GM12878 (cell line): Measurements from ENCODE around the gene PSG1. TPM values are rescaled to one million over a fixed set of nuclear protein-coding genes. Genes with fewer than 3 reads are reported as not detected.
"Not testable (repeated sequence)": the region's sequence is repeated elsewhere in the genome, so short reads cannot be mapped to it uniquely, and the experiment has no call there.

ENCODE experiments used
- ATAC-seq: fragments of 200-7000 bp; cut with Tn5 transposase; 3 replicates; pipeline ENCODE4 v1.9.1; 2020; ENCODE audit warnings: mild to moderate bottlenecking, moderate library complexity
- BruUV-seq: library from RNA; stranded (reverse); fragments of 400-500 nt; replicated peaks from 2 replicates; lab custom pipeline; 2021; lab: Mats Ljungman, UMichigan
- CTCF ChIA-PET: fragments of 300-600 bp; sonication (Branson Sonifier 250); formaldehyde crosslinking; extraction: SDS; loops from one replicate; lab custom pipeline; 2021; ENCODE audit warnings: inconsistent platforms; lab: Yijun Ruan, JAX
- POLR2A ChIA-PET: fragments of 350-600 bp; formaldehyde crosslinking; extraction: SDS; loops from one replicate; lab custom pipeline; 2021; ENCODE audit warnings: inconsistent platforms; lab: Charles Lee
- RAD21 ChIA-PET: fragments of 300-600 bp; sonication (Branson Sonifier 250); formaldehyde crosslinking; loops from one replicate; lab custom pipeline; 2023; ENCODE audit warnings: antibody characterized with exemption; ENCODE audit not compliant: unreplicated experiment; lab: Charles Lee
- SMC1A ChIA-PET: fragments of 300-600 bp; sonication (Branson Sonifier 250); formaldehyde crosslinking; loops from one replicate; lab custom pipeline; 2023; ENCODE audit not compliant: unreplicated experiment, uncharacterized antibody; lab: Charles Lee
- DNase-seq: peaks from one replicate; pipeline ENCODE4 v3.0.0-alpha.2; 2011; ENCODE audit warnings: low read depth, low spot score
- FAIRE-seq: peaks from 3 replicates; lab custom pipeline; 2011; peaks lifted over from hg19 to GRCh38; lab: Jason Lieb, UNC
- H2AFZ ChIP-seq: 2 replicates; pipeline ENCODE4 v1.6.0; 2011; ENCODE audit warnings: low read depth, low read length, control low read depth; ENCODE audit not compliant: control insufficient read depth
- H3K27ac ChIP-seq: 2 replicates; pipeline ENCODE4 v1.5.1; 2011; ENCODE audit warnings: control low read depth; ENCODE audit not compliant: control insufficient read depth, insufficient read depth
- H3K27me3 ChIP-seq, 2 experiments: replicated peaks in 1 of 2; 2 replicates each; pipeline versions ENCODE4 v1.6.0 to v1.6.1; 2011; ENCODE audit warnings: low read length in 1 of 2; ENCODE audit not compliant: control insufficient read depth in 2 of 2, insufficient read depth in 2 of 2
- H3K36me3 ChIP-seq, 2 experiments: 2 replicates each; pipeline ENCODE4 v1.5.1; 2011; ENCODE audit warnings: low read length in 1 of 2; ENCODE audit not compliant: control insufficient read depth in 2 of 2, insufficient read depth in 2 of 2
- H3K4me1 ChIP-seq: 2 replicates; pipeline ENCODE4 v1.6.1; 2011; ENCODE audit warnings: mild to moderate bottlenecking, low read length, moderate library complexity, mixed read lengths; ENCODE audit not compliant: control insufficient read depth, insufficient read depth
- H3K4me2 ChIP-seq: 2 replicates; pipeline ENCODE4 v1.6.0; 2011; ENCODE audit warnings: control low read depth; ENCODE audit not compliant: control insufficient read depth, insufficient read depth
- H3K4me3 ChIP-seq: fragments of 200-600 bp; sonication (generic); 2 replicates; pipeline ENCODE4 v1.5.1; 2016
- H3K79me2 ChIP-seq: 2 replicates; pipeline ENCODE4 v1.6.0; 2011; ENCODE audit warnings: low read length; ENCODE audit not compliant: control insufficient read depth, insufficient read depth
- H3K9ac ChIP-seq: 2 replicates; pipeline ENCODE4 v1.8.0; 2011; ENCODE audit warnings: low read length, control low read depth, mixed read lengths; ENCODE audit not compliant: control insufficient read depth, insufficient read depth
- H3K9me3 ChIP-seq: replicated peaks from 3 replicates; pipeline ENCODE4 v1.5.1; 2011; ENCODE audit warnings: mild to moderate bottlenecking, low read length; ENCODE audit not compliant: control insufficient read depth, insufficient read depth
- H4K20me1 ChIP-seq: 2 replicates; pipeline ENCODE4 v1.6.0; 2011; ENCODE audit not compliant: control insufficient read depth, insufficient read depth
- WGBS: methylation state at CpG from one replicate; pipeline ENCODE4 v1.1.6; 2016; ENCODE audit warnings: low lambda C conversion rate; ENCODE audit not compliant: insufficient replicate concordance, insufficient coverage; ENCODE audit errors: missing lambda C conversion rate; 5-methylcytosine and 5-hydroxymethylcytosine counted together
- in situ Hi-C: fragments of 300-500 bp; cut with MboI; formaldehyde crosslinking; loops from 9 replicates; pipeline ENCODE4 v1.14.3; 2018; ENCODE audit warnings: mixed read lengths
- intact Hi-C: fragments of 100-400 bp; cut with micrococcal nuclease; formaldehyde crosslinking; loops from one replicate; pipeline ENCODE4 v1.14.2; 2022; ENCODE audit not compliant: unreplicated experiment
- polyA plus RNA-seq, 11 experiments: library from polyadenylated mRNA; depleted of rRNA in 4 of 11; unstranded in 6 of 11; stranded (reverse) in 5 of 11; fragments of >200 nt; fragmentation: Nextera tagmentation in 4 of 11; fragmentation: Illumina TruSeq in 1 of 11; extraction: Ambion mirVana in 4 of 11; extraction: Trizol in 1 of 11; gene quantifications; 1 replicate in 1 of 11; 2 replicates in 10 of 11; pipeline versions ENCODE4 v1.2.1 to v1.2.3, GENCODE V29; 2011 to 2016; ENCODE audit warnings: inconsistent platforms in 2 of 11, missing spikeins in 2 of 11, low read depth in 1 of 11
- total RNA-seq, 4 experiments: library from RNA; depleted of rRNA in 3 of 4; stranded (reverse); fragments of >200 nt in 3 of 4; fragmentation: Illumina TruSeq in 1 of 4; extraction: Trizol in 1 of 4; gene quantifications; 2 replicates each; pipeline versions ENCODE4 v1.2.1 to v1.2.3, GENCODE V29; 2013 to 2021

Gene PSG1
- total and polyA plus RNA-seq, 10 of the 15 experiments (the other 5 are each of a cell fraction or from before 2014, with no cell fraction given) = not detected

DNA sequence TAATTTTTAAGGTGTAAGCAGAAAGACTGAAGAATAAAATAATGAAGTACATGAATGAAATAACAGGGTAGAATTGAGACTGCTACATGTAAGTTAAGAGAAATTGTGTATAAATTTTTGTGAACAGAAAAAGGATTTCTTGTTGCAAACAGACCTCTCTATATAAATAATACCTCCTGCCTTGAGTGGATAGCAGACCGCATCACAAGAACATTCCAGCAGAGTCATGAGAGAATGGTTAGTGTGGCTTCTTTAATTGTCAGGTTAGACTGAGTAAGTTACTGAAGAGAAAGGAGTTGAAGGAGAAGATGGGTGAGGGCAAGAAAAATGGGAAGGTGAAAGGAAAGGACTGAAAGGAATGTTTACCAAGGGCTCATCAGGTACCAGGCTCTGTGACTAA, 19.6 kb upstream of the PSG1 start:
- H3K27ac ChIP-seq, SMC1A ChIA-PET, BruUV-seq, POLR2A ChIA-PET, H3K36me3 ChIP-seq, H3K9me3 ChIP-seq, CTCF ChIA-PET, ATAC-seq, H3K79me2 ChIP-seq, H2AFZ ChIP-seq, H4K20me1 ChIP-seq, H3K4me2 ChIP-seq, H3K4me3 ChIP-seq, in situ Hi-C loops, H3K27me3 ChIP-seq, H3K4me1 ChIP-seq, RAD21 ChIA-PET, FAIRE-seq, DNase-seq, H3K9ac ChIP-seq, intact Hi-C loops: not testable (repeated sequence)
- WGBS = 35% methylated on average over 1 of the region's 1 CpG

DNA sequence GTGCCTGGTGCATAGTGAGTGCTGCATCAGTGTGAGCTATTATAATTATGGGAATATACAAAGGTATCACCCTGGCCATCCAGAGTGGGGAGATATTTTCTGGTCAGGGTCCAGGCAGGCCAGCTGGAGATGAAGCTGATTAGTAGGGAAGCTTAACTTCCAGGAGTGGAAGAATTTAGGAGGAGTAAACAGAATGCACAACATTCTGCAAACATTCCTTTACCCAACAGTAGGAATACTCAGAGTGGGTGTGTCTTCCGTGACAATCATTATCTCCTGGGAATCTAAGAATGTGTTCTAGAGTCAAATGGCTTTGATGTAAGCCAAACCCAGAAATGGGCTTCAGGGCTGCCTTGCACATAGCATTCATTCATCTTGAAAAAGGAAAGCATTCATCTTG, 19.1 kb upstream of the PSG1 start:
- ATAC-seq = not testable (repeated sequence)

DNA sequence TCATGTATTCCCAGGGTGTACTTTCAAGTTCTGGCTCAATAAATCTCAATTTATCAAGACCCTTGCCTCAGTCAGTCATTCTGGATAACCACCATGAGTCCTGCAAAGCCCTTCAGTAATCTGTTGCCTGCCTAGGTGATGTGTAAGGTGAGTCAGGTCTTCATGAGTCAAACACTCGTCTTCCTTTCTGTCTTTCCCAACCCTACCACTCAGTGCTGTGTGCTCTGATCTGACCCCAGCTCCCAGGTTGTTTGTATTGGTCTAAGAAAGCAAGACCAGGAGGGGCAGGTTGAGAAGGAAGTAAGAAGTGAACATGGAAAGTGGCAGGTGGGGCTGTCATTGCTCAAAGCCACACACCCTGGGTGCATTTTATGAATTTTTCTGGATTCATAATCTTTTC, 18.2 kb upstream of the PSG1 start:
- H3K79me2 ChIP-seq, RAD21 ChIA-PET, in situ Hi-C loops, SMC1A ChIA-PET, H3K9ac ChIP-seq, H3K27me3 ChIP-seq, POLR2A ChIA-PET, ATAC-seq, H2AFZ ChIP-seq, H4K20me1 ChIP-seq, H3K4me3 ChIP-seq, intact Hi-C loops, H3K36me3 ChIP-seq, H3K9me3 ChIP-seq, BruUV-seq, H3K27ac ChIP-seq, H3K4me1 ChIP-seq, DNase-seq, H3K4me2 ChIP-seq, CTCF ChIA-PET, FAIRE-seq: not testable (repeated sequence)
- WGBS = 0% methylated on average over 1 of the region's 1 CpG

More for the DNA sequence above, 19.1 kb upstream of the PSG1 start:
- H3K36me3 ChIP-seq, BruUV-seq, POLR2A ChIA-PET, H3K4me3 ChIP-seq, DNase-seq, RAD21 ChIA-PET, H3K4me1 ChIP-seq, FAIRE-seq, H3K27me3 ChIP-seq, intact Hi-C loops, SMC1A ChIA-PET, H2AFZ ChIP-seq, CTCF ChIA-PET, H3K4me2 ChIP-seq, H4K20me1 ChIP-seq, H3K9ac ChIP-seq, in situ Hi-C loops, H3K27ac ChIP-seq, H3K79me2 ChIP-seq, H3K9me3 ChIP-seq: not testable (repeated sequence)
- WGBS = 23% methylated on average over 1 of the region's 1 CpG

DNA sequence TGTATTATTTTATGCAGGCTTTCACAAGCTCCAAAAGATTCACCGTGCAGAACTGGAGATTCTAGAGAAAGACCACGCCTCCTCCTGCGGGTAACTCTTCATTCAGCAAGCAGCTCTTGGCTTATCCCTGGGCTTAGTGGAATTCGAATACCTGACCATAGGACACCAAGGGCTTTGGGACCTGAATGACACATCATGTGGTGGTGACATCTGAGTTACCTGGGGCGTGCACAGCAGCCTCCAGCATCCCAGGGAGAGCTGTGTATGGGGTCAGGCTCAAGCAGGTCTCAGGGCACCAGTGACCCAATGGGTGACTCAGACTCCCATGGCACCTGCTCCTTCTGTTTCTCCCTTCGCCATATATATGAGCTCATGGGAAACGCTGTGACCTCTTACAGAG, 10.9 kb upstream of the PSG1 start:
- intact Hi-C loops, H3K9me3 ChIP-seq, FAIRE-seq, H3K4me1 ChIP-seq, H2AFZ ChIP-seq, H4K20me1 ChIP-seq, CTCF ChIA-PET, H3K9ac ChIP-seq, H3K4me3 ChIP-seq, ATAC-seq, H3K27ac ChIP-seq, H3K79me2 ChIP-seq, BruUV-seq, H3K36me3 ChIP-seq, SMC1A ChIA-PET, RAD21 ChIA-PET, in situ Hi-C loops, H3K27me3 ChIP-seq, H3K4me2 ChIP-seq, POLR2A ChIA-PET, DNase-seq: not testable (repeated sequence)
- 23% methylated on average over 7 of the region's 7 CpGs for WGBS
